ENCODE data around the gene DNMT1.

DNA sequence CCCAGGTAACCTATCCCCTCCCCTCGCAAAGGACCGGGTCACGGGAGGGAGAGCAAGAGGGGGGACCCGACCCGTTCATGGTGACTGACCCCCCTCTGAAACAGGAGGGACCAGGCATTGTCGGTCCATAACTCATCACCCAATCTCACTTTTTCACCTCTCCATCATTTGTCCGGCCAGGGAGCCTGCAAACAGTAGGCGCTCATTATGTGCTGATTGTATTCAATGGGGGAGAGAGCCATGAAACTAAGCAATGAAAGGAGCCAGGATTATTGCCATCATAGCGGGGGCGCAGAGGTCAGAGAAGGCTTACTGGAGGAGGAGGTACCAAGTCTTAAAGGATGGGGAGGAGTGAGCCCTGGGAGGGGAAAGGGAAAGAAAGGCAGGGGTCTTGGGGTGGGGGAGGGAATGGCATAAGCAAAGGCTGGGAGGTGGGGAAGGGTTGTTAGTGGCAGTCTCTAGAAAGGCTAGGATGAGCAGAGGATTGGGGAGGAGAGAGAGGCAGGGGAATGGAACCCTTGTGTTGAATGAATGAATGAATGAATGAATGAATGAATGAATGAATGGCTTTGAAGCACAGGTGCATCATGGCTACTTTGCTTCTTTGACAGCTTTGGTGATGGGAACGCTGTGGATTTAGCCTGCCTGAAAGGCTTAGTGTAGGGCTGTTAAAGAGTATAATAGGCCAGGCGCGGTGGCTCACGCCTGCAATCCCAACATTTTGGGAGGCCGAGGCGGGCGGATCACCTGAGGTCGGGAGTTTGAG, 107.3 kb downstream of the DNMT1 start:
- no peak for TF ChIP-seq POLR2AphosphoS5 (IDR thresholded peaks at IDR 0.05; ENCODE audit: low read depth, low read length)
- TF ChIP-seq SIN3A (IDR thresholded peaks at IDR 0.05; ENCODE audit: borderline replicate concordance, insufficient read depth, low read length): no peak
- TF ChIP-seq, protein P1, sequence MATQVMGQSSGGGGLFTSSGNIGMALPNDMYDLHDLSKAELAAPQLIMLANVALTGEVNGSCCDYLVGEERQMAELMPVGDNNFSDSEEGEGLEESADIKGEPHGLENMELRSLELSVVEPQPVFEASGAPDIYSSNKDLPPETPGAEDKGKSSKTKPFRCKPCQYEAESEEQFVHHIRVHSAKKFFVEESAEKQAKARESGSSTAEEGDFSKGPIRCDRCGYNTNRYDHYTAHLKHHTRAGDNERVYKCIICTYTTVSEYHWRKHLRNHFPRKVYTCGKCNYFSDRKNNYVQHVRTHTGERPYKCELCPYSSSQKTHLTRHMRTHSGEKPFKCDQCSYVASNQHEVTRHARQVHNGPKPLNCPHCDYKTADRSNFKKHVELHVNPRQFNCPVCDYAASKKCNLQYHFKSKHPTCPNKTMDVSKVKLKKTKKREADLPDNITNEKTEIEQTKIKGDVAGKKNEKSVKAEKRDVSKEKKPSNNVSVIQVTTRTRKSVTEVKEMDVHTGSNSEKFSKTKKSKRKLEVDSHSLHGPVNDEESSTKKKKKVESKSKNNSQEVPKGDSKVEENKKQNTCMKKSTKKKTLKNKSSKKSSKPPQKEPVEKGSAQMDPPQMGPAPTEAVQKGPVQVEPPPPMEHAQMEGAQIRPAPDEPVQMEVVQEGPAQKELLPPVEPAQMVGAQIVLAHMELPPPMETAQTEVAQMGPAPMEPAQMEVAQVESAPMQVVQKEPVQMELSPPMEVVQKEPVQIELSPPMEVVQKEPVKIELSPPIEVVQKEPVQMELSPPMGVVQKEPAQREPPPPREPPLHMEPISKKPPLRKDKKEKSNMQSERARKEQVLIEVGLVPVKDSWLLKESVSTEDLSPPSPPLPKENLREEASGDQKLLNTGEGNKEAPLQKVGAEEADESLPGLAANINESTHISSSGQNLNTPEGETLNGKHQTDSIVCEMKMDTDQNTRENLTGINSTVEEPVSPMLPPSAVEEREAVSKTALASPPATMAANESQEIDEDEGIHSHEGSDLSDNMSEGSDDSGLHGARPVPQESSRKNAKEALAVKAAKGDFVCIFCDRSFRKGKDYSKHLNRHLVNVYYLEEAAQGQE (IDR thresholded peaks at IDR 0.05; ENCODE audit: insufficient read depth in 1 of 2, low read depth in 2 of 2, low read length in 2 of 2): no peak
- TF ChIP-seq TAF1 (IDR thresholded peaks at IDR 0.05; ENCODE audit: borderline replicate concordance, insufficient read depth, low read length): no peak
- TF ChIP-seq FOXP2 (optimal IDR thresholded peaks at IDR 0.05; ENCODE audit: borderline replicate concordance, extremely low read depth, extremely low read length, insufficient read depth): no peak

Measured in PFSK-1 (cell line).